Measurements from ENCODE around the gene UGT2B11.
"Not testable (repeated sequence)": the region's sequence is repeated elsewhere in the genome, so short reads cannot be mapped to it uniquely, and the experiment has no call there.

UGT2B11 gene

DNA sequence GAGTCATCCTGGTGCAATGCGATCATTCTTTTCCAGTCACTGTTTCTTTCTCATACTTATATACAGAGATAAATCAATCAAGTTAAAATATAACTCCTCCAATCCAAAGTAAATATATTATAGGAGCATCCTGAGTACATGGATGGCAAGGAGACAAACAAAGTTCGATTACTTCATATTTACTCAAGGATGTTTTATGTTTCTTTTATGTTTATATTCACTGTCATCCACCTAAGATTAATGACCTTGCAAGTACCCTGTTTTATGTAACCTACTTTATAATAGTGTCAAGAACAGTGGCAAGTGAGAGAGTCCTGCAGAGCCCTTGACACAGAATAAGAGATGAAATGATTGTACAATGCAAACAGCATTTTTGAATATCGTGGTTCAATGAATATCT, at the start of gene UGT2B11:
Gene UGT2B11 (minus strand): TSS at position 33 of the 400 bp plus-strand sequence. CDS start 26 bp downstream, at position 7.
- no peaks in the 10 kb centered on the region for H3K36me3 ChIP-seq (ENCODE audit: insufficient read depth, low read length)
- TF ChIP-seq POLR2AphosphoS5 (IDR thresholded peaks at IDR 0.05; ENCODE audit: borderline replicate concordance, low read depth, low read length) (no peak), EZH2 (IDR thresholded peaks at IDR 0.05) (no peak), FOXP2 (optimal IDR thresholded peaks at IDR 0.05; ENCODE audit: control extremely low read depth, extremely low read length, insufficient read depth) (no peak)
- DNase-seq (ENCODE audit: low read depth, low spot score), result no peak
- H3K9ac ChIP-seq (ENCODE audit: insufficient read length), result no peak within 1 kb of the TSS
- H3K4me3 ChIP-seq, result no peak within 1 kb of the TSS
- H3K27ac ChIP-seq, result no peak within 1 kb of the TSS
- H3K9me3 ChIP-seq (ENCODE audit: low read depth, low read length), result no peaks in the 10 kb centered on the region

DNA sequence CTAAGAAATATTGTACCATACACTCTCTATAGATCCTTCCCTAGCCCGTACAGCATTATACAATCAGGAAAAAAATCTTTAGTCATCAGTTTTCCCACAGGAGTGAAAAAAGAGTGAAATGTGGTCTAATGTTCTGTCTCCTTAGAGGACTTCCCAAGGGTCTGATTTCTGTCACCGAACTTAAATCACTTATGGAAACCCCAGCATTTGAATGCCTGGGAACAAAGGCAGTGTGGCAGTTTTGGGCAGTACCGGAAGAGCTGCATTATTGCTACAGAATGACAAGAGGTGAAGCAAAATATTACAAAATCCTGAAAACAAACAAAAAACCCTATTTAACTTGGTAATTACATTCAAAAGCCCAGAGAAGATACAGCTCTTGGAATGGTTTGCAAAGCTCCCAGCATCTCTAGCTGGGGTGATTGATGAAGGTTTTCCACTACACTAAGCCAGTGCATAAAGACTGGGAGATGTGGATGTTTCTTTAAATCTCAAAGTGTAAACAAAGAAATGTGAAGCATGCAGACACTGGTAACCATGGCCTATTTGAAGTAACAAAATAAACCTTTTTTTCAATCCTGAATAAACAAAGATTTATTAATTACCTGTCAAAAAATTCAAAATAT, 38.7 kb upstream of the UGT2B11 start:
- not testable (repeated sequence) for DNase-seq (ENCODE audit: low read depth, low spot score); H3K36me3 ChIP-seq (ENCODE audit: insufficient read depth, low read length); H3K27ac ChIP-seq; H3K4me3 ChIP-seq; H3K9me3 ChIP-seq (ENCODE audit: low read depth, low read length); H3K9ac ChIP-seq (ENCODE audit: insufficient read length)

DNA sequence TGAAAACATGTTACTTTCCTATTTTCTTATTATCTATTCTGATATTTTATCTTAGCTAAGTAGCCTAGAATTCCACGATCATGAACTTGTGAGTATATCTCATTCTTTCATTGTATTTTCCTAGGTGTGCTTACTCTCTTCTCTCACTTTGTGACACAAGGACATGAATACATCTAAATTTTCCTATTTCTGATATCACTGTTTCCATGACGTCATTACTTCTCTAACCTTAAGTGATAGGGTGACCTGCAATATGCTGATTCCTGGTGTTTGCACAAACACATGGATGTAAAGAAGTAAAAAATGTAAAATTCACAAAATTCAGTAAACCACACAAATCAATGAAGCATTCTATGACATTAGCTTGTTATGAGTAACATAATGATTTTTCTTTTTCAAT, 36.3 kb upstream of the UGT2B11 start:
- H3K9me3 ChIP-seq (ENCODE audit: low read depth, low read length); DNase-seq (ENCODE audit: low read depth, low spot score); H3K36me3 ChIP-seq (ENCODE audit: insufficient read depth, low read length); H3K27ac ChIP-seq; H3K4me3 ChIP-seq; H3K9ac ChIP-seq (ENCODE audit: insufficient read length): not testable (repeated sequence)

DNA sequence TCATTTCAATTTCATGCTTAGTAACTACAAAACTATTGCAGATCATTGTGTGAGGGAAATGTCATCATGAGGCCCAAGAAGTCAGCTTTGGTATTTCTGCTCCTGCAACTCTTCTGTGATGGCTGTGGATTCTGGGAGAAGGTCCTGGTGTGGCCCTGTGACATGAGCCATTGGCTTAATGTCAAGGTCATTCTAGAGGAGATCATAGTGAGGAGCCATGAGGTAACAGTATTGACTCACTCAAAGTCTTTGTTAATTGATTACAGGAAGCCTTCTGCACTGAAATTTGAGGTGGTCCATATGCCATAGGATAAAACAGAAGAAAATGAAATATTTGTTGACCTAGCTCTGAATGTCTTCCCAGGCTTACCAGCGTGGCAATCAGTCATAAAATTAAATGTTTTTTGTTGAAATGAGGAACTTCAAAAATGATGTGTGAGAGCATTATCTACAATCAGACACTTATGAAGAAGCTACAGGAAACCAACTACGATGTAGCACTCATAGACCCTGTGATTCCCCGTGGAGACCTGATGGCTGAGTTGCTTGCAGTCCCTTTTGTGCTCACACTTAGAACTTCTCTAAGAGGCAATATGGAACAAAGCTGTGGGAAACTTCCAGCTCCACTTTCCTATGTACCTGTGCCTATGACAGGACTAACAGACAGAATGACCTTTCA, 28.2 kb upstream of the UGT2B11 start:
- DNase-seq (ENCODE audit: low read depth, low spot score); H3K9ac ChIP-seq (ENCODE audit: insufficient read length); H3K36me3 ChIP-seq (ENCODE audit: insufficient read depth, low read length); H3K4me3 ChIP-seq; H3K27ac ChIP-seq; H3K9me3 ChIP-seq (ENCODE audit: low read depth, low read length): not testable (repeated sequence)

DNA sequence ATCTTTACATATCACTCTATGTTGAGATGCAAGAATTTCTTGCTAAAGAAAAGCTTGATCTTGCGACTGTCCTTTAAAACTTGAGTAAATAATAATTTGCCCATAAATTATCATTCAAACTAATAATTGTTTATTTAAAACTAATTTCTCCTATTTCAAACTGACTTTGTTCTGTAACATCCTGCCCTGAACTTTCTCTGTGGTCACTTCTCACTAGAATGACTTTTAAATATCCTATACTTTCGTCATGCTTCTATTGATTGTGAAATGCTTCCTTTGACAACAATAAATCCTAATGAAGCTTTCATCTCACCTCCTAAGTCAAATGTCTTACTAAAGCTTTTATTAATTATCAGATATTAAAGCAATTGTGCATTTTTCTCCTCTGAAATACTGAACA, 27.2 kb upstream of the UGT2B11 start:
- not testable (repeated sequence) for H3K36me3 ChIP-seq (ENCODE audit: insufficient read depth, low read length); DNase-seq (ENCODE audit: low read depth, low spot score)

DNA sequence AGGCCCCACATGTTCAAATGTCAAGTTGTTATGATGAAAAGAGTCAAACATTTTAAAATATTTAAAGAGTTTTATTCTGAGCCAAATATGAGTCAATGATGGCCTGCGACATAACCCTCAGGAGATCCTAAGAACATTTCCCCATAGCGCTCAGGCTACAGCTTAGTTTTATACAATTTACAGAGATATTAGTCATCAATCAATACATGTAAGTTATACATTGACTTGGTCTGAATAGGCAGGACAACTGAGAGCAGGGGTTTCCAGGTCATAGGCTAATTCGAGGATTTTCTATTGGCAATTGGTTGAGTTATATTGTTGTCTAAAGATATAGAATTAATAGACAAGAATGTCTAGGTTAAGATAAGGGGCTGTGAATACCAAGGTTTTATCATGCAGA, 26.2 kb upstream of the UGT2B11 start:
- DNase-seq (ENCODE audit: low read depth, low spot score); H3K9me3 ChIP-seq (ENCODE audit: low read depth, low read length); H3K36me3 ChIP-seq (ENCODE audit: insufficient read depth, low read length); H3K9ac ChIP-seq (ENCODE audit: insufficient read length); H3K27ac ChIP-seq; H3K4me3 ChIP-seq: not testable (repeated sequence)

More for the DNA sequence above, 27.2 kb upstream of the UGT2B11 start:
- H3K4me3 ChIP-seq; H3K9ac ChIP-seq (ENCODE audit: insufficient read length); H3K9me3 ChIP-seq (ENCODE audit: low read depth, low read length); H3K27ac ChIP-seq: not testable (repeated sequence)

DNA sequence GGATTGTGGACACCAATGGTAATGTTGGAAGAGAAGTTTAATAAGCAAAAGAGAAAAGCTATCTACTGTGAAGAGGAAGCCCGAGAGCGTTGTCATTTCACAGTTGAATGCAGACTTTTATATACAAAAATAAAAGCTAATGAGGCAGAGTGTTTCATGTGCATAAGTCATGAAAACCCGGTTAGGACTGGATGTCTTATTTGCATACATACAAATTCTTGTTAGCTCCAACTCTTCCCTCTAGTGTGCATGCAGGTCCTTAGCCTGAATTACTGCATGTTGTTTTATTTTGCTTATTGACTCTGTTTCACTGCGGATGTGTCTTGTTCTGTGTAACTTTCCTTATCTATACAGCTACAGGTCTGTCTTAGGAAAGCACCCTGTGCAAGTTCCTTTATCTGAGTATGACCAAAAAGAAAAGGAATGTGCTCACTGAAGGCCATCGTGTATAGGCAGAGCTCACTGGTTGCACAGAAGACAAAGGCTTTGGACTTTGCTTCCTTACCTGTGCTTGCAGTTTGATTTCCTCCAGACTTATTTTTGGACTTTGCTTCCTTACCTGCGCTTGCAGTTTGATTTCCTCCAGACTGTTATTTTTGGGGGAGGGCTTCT, 25.1 kb upstream of the UGT2B11 start:
- no peak for DNase-seq (ENCODE audit: low read depth, low spot score)
- no peak for TF ChIP-seq FOXP2 (optimal IDR thresholded peaks at IDR 0.05; ENCODE audit: control extremely low read depth, extremely low read length, insufficient read depth)
- no peak for TF ChIP-seq POLR2AphosphoS5 (IDR thresholded peaks at IDR 0.05; ENCODE audit: borderline replicate concordance, low read depth, low read length)
- TF ChIP-seq EZH2 (IDR thresholded peaks at IDR 0.05), result no peak
- Histone ChIP-seq H3K27ac (no peak overlapping the region), H3K9ac (ENCODE audit: insufficient read length) (no peak overlapping the region), H3K36me3 (ENCODE audit: insufficient read depth, low read length) (no peaks in the 10 kb centered on the region), H3K4me3 (no peak overlapping the region), H3K9me3 (ENCODE audit: low read depth, low read length) (no peaks in the 10 kb centered on the region)

DNA sequence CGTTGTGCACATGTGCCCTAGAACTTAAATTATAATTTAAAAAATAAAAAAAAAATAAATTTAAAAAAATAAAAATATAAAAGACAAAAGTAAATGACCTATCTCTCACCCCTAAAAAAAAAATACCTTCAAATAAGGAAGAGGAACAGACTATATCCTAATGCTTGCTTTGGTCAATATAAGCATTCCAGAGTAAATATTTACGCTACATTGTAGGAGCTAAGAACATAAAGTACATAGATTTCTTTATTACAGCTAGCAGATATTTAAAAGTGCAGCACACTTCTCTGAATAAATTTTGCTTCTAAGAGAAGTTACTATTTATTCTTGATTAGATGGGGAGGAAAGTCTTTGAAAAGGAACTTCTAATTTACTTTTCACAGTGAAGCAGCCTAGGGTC, 24.5 kb upstream of the UGT2B11 start:
- no peak overlapping the region for H3K9ac ChIP-seq (ENCODE audit: insufficient read length)
- H3K27ac ChIP-seq, result no peak overlapping the region
- H3K36me3 ChIP-seq (ENCODE audit: insufficient read depth, low read length), result no peaks in the 10 kb centered on the region
- TF ChIP-seq POLR2AphosphoS5 (IDR thresholded peaks at IDR 0.05; ENCODE audit: borderline replicate concordance, low read depth, low read length), result no peak
- TF ChIP-seq EZH2 (IDR thresholded peaks at IDR 0.05), result no peak
- no peak for TF ChIP-seq FOXP2 (optimal IDR thresholded peaks at IDR 0.05; ENCODE audit: control extremely low read depth, extremely low read length, insufficient read depth)
- no peaks in the 10 kb centered on the region for H3K9me3 ChIP-seq (ENCODE audit: low read depth, low read length)
- no peak overlapping the region for H3K4me3 ChIP-seq
- no peak for DNase-seq (ENCODE audit: low read depth, low spot score)

DNA sequence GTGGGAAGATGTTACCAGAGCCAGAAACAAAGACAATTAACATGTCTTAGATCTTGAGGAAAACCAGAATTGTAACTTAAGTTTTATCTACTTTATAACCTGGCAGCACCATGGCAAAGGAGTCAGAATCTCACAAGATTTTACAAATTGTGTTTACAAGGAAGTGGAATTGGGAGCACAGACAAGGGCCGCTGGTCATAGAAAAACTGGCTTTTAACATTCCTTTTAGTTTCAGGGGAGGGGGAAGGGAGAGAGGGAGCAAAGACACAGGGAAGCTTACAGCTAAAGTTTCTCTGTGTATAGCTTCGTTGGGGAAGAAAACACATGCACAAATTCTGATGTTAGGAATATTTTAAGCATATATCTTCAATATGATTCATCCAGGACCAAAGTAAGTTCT, 10.3 kb upstream of the UGT2B11 start:
- Histone ChIP-seq H3K4me3 (no peak overlapping the region), H3K9ac (ENCODE audit: insufficient read length) (no peak overlapping the region), H3K9me3 (ENCODE audit: low read depth, low read length) (no peaks in the 10 kb centered on the region), H3K36me3 (ENCODE audit: insufficient read depth, low read length) (no peaks in the 10 kb centered on the region), H3K27ac (no peak overlapping the region)
- TF ChIP-seq POLR2AphosphoS5 (IDR thresholded peaks at IDR 0.05; ENCODE audit: borderline replicate concordance, low read depth, low read length), result no peak
- no peak for TF ChIP-seq FOXP2 (optimal IDR thresholded peaks at IDR 0.05; ENCODE audit: control extremely low read depth, extremely low read length, insufficient read depth)
- no peak for TF ChIP-seq EZH2 (IDR thresholded peaks at IDR 0.05)
- no peak for DNase-seq (ENCODE audit: low read depth, low spot score)

- DNase-seq (ENCODE audit: low read depth, low spot score); H3K27ac ChIP-seq; H3K4me3 ChIP-seq; H3K36me3 ChIP-seq (ENCODE audit: insufficient read depth, low read length); H3K9me3 ChIP-seq (ENCODE audit: low read depth, low read length); H3K9ac ChIP-seq (ENCODE audit: insufficient read length): not testable (repeated sequence)
Measured at GRCh38 chr4:69223277-69223676, 8.7 kb upstream of the UGT2B11 start.

- DNase-seq (ENCODE audit: low read depth, low spot score); H3K9me3 ChIP-seq (ENCODE audit: low read depth, low read length); H3K4me3 ChIP-seq; H3K27ac ChIP-seq; H3K36me3 ChIP-seq (ENCODE audit: insufficient read depth, low read length); H3K9ac ChIP-seq (ENCODE audit: insufficient read length): not testable (repeated sequence)
Measured at GRCh38 chr4:69218491-69218890, 3.9 kb upstream of the UGT2B11 start.

Measured in SK-N-MC (cell line).